Ramos (cell line): Measurements from ENCODE around the gene WFS1.

Source experiments
- in situ Hi-C: fragments of 300-500 bp; cut with MboI; formaldehyde crosslinking; loops from one replicate; pipeline ENCODE4 v1.14.3; 2022; ENCODE audit warnings: low sequenced_read_pairs; ENCODE audit not compliant: unreplicated experiment

WFS1 gene

GRCh38 chr4:6235012-6235411 lies 34.6 kb upstream of the WFS1 start:
- in situ Hi-C loops = no loop called here

- in situ Hi-C loops = no loop called here
Observed at GRCh38 chr4:6235901-6236640, 33.6 kb upstream of the WFS1 start.

GRCh38 chr4:6236816-6237390 lies 32.7 kb upstream of the WFS1 start:
- in situ Hi-C loops = no loop called here

GRCh38 chr4:6239486-6239885 lies 30.2 kb upstream of the WFS1 start:
- in situ Hi-C loops = no loop called here

GRCh38 chr4:6239968-6240367 lies 29.7 kb upstream of the WFS1 start:
- in situ Hi-C loops = no loop called here

- in situ Hi-C loops = no loop called here
Observed at GRCh38 chr4:6241062-6241845, 28.4 kb upstream of the WFS1 start.

GRCh38 chr4:6242271-6243029 lies 27.2 kb upstream of the WFS1 start:
- in situ Hi-C loops = no loop called here

- in situ Hi-C loops = no loop called here
Observed at GRCh38 chr4:6245246-6246169, 24.1 kb upstream of the WFS1 start.

GRCh38 chr4:6246170-6246634 lies 23.4 kb upstream of the WFS1 start:
- in situ Hi-C loops = no loop called here

GRCh38 chr4:6248394-6248793 lies 21.3 kb upstream of the WFS1 start:
- in situ Hi-C loops = no loop called here

GRCh38 chr4:6250235-6250983 lies 19.2 kb upstream of the WFS1 start:
- in situ Hi-C loops = no loop called here

GRCh38 chr4:6250984-6251295 lies 18.7 kb upstream of the WFS1 start:
- in situ Hi-C loops = no loop called here

- in situ Hi-C loops = no loop called here
Observed at GRCh38 chr4:6251365-6251764, 18.3 kb upstream of the WFS1 start.

GRCh38 chr4:6252051-6252450 lies 17.6 kb upstream of the WFS1 start:
- in situ Hi-C loops = no loop called here

- in situ Hi-C loops = no loop called here
Observed at GRCh38 chr4:6253111-6253510, 16.5 kb upstream of the WFS1 start.

GRCh38 chr4:6253961-6254360 lies 15.7 kb upstream of the WFS1 start:
- in situ Hi-C loops = no loop called here

GRCh38 chr4:6256141-6256540 lies 13.5 kb upstream of the WFS1 start:
- in situ Hi-C loops = no loop called here

- in situ Hi-C loops = no loop called here
Observed at GRCh38 chr4:6257247-6258025, 12.2 kb upstream of the WFS1 start.
